Measurements from ENCODE around the gene TRABD2B.

GRCh38 chr1:47847763-47848162, 149.4 kb downstream of the TRABD2B start:
- TF ChIP-seq CREB1 (IDR thresholded peaks at IDR 0.05; ENCODE audit: low read depth) (no peak), REST (IDR thresholded peaks at IDR 0.05; ENCODE audit: low read depth) (no peak), NFIC (IDR thresholded peaks at IDR 0.05) (no peak), TCF12 (IDR thresholded peaks at IDR 0.05; ENCODE audit: low read depth) (no peak), RAD21 (IDR thresholded peaks at IDR 0.05; ENCODE audit: low read depth) (no peak), TAF1 (IDR thresholded peaks at IDR 0.05; ENCODE audit: low read depth) (no peak), CEBPB (IDR thresholded peaks at IDR 0.05) (no peak), EGR1 (IDR thresholded peaks at IDR 0.05) (no peak), FOXM1 (IDR thresholded peaks at IDR 0.05; ENCODE audit: borderline replicate concordance, low read depth) (no peak)
